HCT116 (cell line): ENCODE data around the gene UBE2L3.

Experiments used
- ELF1 ChIP-seq: IDR thresholded peaks from 2 replicates; pipeline ENCODE4 v1.6.1; 2012; ENCODE audit warnings: low read depth, borderline replicate concordance
- EZH2 ChIP-seq: fragments of 200-600 bp; sonication (generic); IDR thresholded peaks from 2 replicates; pipeline ENCODE4 v1.6.1; 2017; ENCODE audit warnings: antibody characterized with exemption, mixed run types
- EZH2phosphoT487 ChIP-seq: fragments of 200-600 bp; IDR thresholded peaks from 2 replicates; pipeline ENCODE4 v1.6.1; 2018; ENCODE audit warnings: antibody characterized with exemption, borderline replicate concordance
- JUND ChIP-seq: IDR thresholded peaks from 2 replicates; pipeline ENCODE4 v1.6.1; 2012
- POLR2A ChIP-seq: IDR thresholded peaks from 2 replicates; pipeline ENCODE4 v1.7.0; 2011; ENCODE audit warnings: borderline replicate concordance; ENCODE audit not compliant: insufficient read depth, insufficient read length; ENCODE audit errors: extremely low read depth
- RAD21 ChIP-seq: IDR thresholded peaks from 2 replicates; pipeline ENCODE4 v1.6.1; 2012; ENCODE audit warnings: low read depth, mild to moderate bottlenecking
- SIN3A ChIP-seq: IDR thresholded peaks from 2 replicates; pipeline ENCODE4 v1.6.1; 2012; ENCODE audit warnings: low read depth
- SP1 ChIP-seq: IDR thresholded peaks from 2 replicates; pipeline ENCODE4 v1.6.1; 2012; ENCODE audit warnings: low read depth
- SRF ChIP-seq: IDR thresholded peaks from 2 replicates; pipeline ENCODE4 v1.6.1; 2012; ENCODE audit warnings: low read depth
- ZFX ChIP-seq: fragments of 450-650 bp; IDR thresholded peaks from 2 replicates; pipeline ENCODE4 v1.6.1; 2017
- ZNF274 ChIP-seq: fragments of 200-500 bp; sonication (Bioruptor generic); IDR thresholded peaks from 2 replicates; pipeline ENCODE4 v1.6.1; 2014; ENCODE audit warnings: mild to moderate bottlenecking, low read depth, low read length, inconsistent platforms
- TF ChIP-seq, protein P1 (sequence below): IDR thresholded peaks from 2 replicates; pipeline ENCODE4 v1.6.1; 2012; ENCODE audit warnings: low read depth
- TF ChIP-seq, protein P2 (sequence below), 3 experiments: fragments of 200-600 bp in 1 of 3; sonication (generic) in 1 of 3; IDR thresholded peaks in 2 of 3; conservative IDR thresholded peaks in 1 of 3; 2 replicates each; pipeline ENCODE4 v1.5.1; 2012 to 2017; ENCODE audit warnings: low read depth in 2 of 3, low read length in 2 of 3, antibody characterized with exemption in 1 of 3, borderline replicate concordance in 1 of 3, control low read depth in 1 of 3, mild to moderate bottlenecking in 1 of 3, mixed read lengths in 1 of 3, mixed run types in 1 of 3, moderate library complexity in 1 of 3; ENCODE audit not compliant: insufficient read depth in 1 of 3
- TF ChIP-seq, protein P3 (sequence below): IDR thresholded peaks from 2 replicates; pipeline ENCODE4 v1.6.1; 2012

DNA sequence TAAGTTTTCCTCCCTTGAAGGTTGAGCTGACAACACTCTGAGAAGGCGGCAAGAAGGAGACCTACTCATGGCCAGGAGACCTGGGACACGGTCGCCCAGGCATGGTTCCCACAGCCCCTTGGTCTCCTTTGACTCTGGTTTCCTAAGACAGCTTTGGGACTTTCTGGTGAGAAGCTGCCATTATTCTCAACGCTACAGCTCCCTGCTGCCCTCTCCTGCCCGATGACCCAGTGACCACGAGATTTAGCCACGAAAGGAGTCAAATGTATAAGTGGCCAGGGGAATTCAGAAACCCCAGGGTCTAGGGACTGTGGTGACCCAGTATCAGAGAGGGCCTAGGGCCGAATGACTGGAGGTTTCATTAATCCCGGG lies 73.9 kb downstream of the UBE2L3 start:
- TF ChIP-seq JUND (no peak), EZH2 (no peak), ZFX (no peak), SIN3A (no peak), EZH2phosphoT487 (no peak), ELF1 (no peak), ZNF274 (no peak), SRF (no peak), RAD21 (peak; percentile 77), POLR2A (no peak), SP1 (no peak)
- TF ChIP-seq, protein P1, sequence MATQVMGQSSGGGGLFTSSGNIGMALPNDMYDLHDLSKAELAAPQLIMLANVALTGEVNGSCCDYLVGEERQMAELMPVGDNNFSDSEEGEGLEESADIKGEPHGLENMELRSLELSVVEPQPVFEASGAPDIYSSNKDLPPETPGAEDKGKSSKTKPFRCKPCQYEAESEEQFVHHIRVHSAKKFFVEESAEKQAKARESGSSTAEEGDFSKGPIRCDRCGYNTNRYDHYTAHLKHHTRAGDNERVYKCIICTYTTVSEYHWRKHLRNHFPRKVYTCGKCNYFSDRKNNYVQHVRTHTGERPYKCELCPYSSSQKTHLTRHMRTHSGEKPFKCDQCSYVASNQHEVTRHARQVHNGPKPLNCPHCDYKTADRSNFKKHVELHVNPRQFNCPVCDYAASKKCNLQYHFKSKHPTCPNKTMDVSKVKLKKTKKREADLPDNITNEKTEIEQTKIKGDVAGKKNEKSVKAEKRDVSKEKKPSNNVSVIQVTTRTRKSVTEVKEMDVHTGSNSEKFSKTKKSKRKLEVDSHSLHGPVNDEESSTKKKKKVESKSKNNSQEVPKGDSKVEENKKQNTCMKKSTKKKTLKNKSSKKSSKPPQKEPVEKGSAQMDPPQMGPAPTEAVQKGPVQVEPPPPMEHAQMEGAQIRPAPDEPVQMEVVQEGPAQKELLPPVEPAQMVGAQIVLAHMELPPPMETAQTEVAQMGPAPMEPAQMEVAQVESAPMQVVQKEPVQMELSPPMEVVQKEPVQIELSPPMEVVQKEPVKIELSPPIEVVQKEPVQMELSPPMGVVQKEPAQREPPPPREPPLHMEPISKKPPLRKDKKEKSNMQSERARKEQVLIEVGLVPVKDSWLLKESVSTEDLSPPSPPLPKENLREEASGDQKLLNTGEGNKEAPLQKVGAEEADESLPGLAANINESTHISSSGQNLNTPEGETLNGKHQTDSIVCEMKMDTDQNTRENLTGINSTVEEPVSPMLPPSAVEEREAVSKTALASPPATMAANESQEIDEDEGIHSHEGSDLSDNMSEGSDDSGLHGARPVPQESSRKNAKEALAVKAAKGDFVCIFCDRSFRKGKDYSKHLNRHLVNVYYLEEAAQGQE: no peak
- TF ChIP-seq, protein P2, sequence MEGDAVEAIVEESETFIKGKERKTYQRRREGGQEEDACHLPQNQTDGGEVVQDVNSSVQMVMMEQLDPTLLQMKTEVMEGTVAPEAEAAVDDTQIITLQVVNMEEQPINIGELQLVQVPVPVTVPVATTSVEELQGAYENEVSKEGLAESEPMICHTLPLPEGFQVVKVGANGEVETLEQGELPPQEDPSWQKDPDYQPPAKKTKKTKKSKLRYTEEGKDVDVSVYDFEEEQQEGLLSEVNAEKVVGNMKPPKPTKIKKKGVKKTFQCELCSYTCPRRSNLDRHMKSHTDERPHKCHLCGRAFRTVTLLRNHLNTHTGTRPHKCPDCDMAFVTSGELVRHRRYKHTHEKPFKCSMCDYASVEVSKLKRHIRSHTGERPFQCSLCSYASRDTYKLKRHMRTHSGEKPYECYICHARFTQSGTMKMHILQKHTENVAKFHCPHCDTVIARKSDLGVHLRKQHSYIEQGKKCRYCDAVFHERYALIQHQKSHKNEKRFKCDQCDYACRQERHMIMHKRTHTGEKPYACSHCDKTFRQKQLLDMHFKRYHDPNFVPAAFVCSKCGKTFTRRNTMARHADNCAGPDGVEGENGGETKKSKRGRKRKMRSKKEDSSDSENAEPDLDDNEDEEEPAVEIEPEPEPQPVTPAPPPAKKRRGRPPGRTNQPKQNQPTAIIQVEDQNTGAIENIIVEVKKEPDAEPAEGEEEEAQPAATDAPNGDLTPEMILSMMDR (IDR thresholded peaks at IDR 0.05 in 2 of 3, conservative IDR thresholded peaks at IDR 0.05 in 1 of 3; ENCODE audit: borderline replicate concordance in 1 of 3, insufficient read depth in 1 of 3, low read depth in 2 of 3, low read length in 2 of 3): peak; percentile 41 to 69 (median 52); a peak in 5 of 6 replicates
- TF ChIP-seq, protein P3, sequence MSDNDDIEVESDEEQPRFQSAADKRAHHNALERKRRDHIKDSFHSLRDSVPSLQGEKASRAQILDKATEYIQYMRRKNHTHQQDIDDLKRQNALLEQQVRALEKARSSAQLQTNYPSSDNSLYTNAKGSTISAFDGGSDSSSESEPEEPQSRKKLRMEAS: no peak
